Central memory CD8-positive, alpha-beta T cell (primary cell): ENCODE results near the gene SPIRE1.
"Not testable (repeated sequence)": the region's sequence is repeated elsewhere in the genome, so short reads cannot be mapped to it uniquely, and the experiment has no call there.

Experiments used
- ATAC-seq: fragments of 150-1000 bp; cut with Tn5 transposase; replicated peaks from 2 replicates; pipeline ENCODE4 v1.10.0; 2022; ENCODE audit warnings: mild to moderate bottlenecking, moderate FRiP score, moderate number of reproducible peaks; ENCODE audit not compliant: poor library complexity, severe bottlenecking; ENCODE audit errors: extremely low read depth
- DNase-seq, 2 donors: peaks; one replicate each; pipeline ENCODE4 v3.0.0; 2021; ENCODE audit warnings: low spot score in 2 of 2
- H3K27ac Mint-ChIP-seq: one replicate; pipeline ENCODE4 v1.8.0; 2022; ENCODE audit warnings: low read depth, mild to moderate bottlenecking, moderate library complexity, mixed read lengths
- H3K27me3 Mint-ChIP-seq: one replicate; pipeline ENCODE4 v1.8.0; 2022; ENCODE audit warnings: mixed read lengths
- H3K36me3 Mint-ChIP-seq: one replicate; pipeline ENCODE4 v1.8.0; 2022; ENCODE audit warnings: mild to moderate bottlenecking, moderate library complexity, mixed read lengths; ENCODE audit not compliant: insufficient read depth
- H3K4me1 Mint-ChIP-seq: one replicate; pipeline ENCODE4 v1.8.0; 2022; ENCODE audit warnings: mixed read lengths
- H3K4me3 Mint-ChIP-seq: one replicate; pipeline ENCODE4 v1.8.0; 2022; ENCODE audit warnings: mild to moderate bottlenecking, moderate library complexity, mixed read lengths
- H3K9me3 Mint-ChIP-seq: one replicate; pipeline ENCODE4 v1.8.0; 2022; ENCODE audit warnings: mixed read lengths

The SPIRE1 gene

DNA sequence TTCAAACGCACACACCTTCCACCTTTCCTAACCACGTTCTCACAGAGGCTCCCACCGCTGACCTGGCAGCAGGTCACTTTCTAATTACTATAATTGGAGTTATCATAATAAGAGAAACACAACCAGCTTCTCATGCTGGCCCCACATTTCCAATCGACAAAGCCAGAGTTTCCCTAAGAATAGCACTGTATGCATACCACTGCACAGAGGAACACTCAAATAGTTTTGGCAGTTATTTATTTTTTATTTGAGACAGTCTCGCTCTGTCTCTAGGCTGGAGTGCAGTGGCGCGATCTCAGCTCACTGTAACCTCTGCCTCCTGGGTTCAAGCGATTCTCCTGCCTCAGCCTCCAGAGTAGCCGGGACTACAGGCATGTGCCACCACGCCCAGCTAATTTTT is 176.0 kb downstream of the SPIRE1 start:
- not testable (repeated sequence) for H3K36me3 Mint-ChIP-seq, H3K27ac Mint-ChIP-seq, H3K4me3 Mint-ChIP-seq, H3K4me1 Mint-ChIP-seq, H3K9me3 Mint-ChIP-seq, H3K27me3 Mint-ChIP-seq, ATAC-seq, DNase-seq

DNA sequence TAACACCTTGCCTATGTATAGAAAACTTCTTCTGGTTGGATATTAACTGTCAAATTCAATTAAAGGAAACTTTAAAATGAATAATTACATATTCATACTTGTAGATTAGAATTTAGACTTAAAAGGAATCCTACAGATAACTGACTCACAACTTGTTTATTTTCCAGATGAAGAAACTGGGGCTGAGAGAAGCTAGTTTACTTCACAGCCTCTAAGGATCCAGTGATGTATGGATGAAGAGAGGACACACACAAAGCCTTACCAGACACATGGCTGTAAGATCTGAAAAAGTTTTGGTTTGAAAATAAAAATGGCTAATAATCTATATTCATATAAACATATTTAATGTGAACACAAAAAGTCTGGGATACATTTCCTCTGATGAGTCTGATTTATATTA is 177.9 kb downstream of the SPIRE1 start:
- Mint-ChIP-seq H3K36me3 (no peaks in the 10 kb centered on the region), H3K27me3 (no peaks in the 10 kb centered on the region), H3K4me1 (peaks cover 10% of the 10 kb centered on the region), H3K27ac (no peak overlapping the region), H3K4me3 (no peak overlapping the region), H3K9me3 (no peaks in the 10 kb centered on the region)
- ATAC-seq: no peak
- DNase-seq: no peak

DNA sequence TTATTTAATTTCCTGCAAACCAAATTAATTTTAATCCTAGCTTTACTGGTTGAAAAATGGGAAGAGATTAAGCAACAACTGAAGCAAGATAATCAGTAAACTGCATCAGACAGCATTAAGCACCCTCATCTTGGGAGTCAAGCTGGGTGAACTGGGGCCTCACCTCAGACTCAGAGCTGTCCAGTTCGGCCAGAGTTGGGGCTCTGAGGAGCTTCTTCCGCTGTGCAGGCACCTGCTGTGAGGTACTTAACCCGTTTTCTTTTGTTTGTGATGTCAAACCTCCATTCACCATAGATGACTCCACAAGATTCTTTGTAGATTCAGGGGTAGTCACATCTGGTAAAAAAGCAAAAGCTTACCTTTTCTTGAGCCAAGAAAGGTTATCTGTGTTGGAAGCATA is 178.4 kb downstream of the SPIRE1 start:
- Mint-ChIP-seq H3K27ac (no peak overlapping the region), H3K9me3 (no peaks in the 10 kb centered on the region), H3K4me1 (peaks cover 10% of the 10 kb centered on the region), H3K27me3 (no peaks in the 10 kb centered on the region), H3K36me3 (no peaks in the 10 kb centered on the region), H3K4me3 (no peak overlapping the region)
- ATAC-seq: no peak
- no peak for DNase-seq

DNA sequence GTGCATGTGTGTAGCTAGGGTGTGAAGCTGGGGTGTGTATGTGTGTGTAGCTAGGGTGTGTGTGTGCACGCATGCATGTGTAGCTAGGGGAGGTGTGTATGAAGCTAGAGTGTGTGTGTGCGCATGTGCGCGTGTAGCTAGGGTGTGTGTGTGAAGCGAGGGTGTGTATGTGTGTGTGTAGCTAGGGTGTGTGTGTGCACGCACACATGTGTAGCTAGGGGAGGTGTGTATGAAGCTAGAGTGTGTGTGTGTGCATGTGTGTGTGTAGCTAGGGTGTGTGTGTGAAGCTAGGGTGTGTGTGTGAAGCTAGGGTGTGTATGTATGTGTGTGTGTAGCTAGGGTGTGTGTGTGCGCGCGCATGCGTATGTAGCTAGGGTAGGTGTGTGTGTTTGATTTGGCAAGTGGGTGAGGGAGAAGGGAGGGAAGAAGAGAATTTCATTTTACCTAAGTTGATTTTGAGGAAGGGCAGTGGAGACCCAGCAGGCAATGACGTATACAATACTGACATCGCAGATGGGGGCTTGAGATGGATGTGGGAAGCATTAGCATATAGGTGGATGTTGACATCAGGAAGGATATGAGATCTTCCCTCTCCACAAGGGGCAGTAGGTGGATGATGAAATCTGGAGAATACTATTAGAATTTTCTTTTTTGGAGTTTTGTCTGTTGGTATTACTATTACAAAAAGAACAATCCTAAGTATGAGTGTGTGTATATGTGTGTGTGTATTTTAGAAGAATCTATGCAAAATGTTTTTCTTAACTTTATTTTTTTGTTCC is 179.4 kb downstream of the SPIRE1 start:
- DNase-seq: no peak
- Mint-ChIP-seq H3K27ac (no peak overlapping the region), H3K9me3 (no peaks in the 10 kb centered on the region), H3K4me1 (peaks cover 10% of the 10 kb centered on the region), H3K27me3 (no peaks in the 10 kb centered on the region), H3K36me3 (no peaks in the 10 kb centered on the region), H3K4me3 (no peak overlapping the region)
- no peak for ATAC-seq

DNA sequence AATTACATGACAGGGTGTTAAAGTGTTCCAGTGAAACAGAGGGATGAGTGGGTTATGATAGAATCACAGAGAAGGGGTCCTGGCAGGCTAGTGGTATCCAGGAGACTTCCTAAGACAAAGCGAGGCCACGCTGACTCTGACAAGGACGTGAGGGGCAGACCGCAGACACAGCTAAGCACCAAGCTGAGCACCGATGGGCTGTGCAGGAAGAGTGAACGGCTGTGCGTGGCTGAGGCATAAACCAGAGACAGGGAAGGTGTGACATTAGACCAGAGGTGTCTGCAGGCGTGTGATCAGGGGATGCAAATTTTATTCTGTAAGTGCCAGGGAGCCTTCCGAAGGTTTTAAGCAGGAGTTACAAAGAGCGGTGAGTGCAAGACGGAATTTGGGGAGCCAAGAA is 180.3 kb downstream of the SPIRE1 start:
- H3K4me1 Mint-ChIP-seq: peaks cover 10% of the 10 kb centered on the region
- H3K36me3 Mint-ChIP-seq: no peaks in the 10 kb centered on the region
- DNase-seq: no peak
- H3K9me3 Mint-ChIP-seq: no peaks in the 10 kb centered on the region
- H3K27ac Mint-ChIP-seq: peak overlapping the region; percentile 50
- ATAC-seq: peak; percentile 86
- no peaks in the 10 kb centered on the region for H3K27me3 Mint-ChIP-seq
- H3K4me3 Mint-ChIP-seq: no peak overlapping the region

DNA sequence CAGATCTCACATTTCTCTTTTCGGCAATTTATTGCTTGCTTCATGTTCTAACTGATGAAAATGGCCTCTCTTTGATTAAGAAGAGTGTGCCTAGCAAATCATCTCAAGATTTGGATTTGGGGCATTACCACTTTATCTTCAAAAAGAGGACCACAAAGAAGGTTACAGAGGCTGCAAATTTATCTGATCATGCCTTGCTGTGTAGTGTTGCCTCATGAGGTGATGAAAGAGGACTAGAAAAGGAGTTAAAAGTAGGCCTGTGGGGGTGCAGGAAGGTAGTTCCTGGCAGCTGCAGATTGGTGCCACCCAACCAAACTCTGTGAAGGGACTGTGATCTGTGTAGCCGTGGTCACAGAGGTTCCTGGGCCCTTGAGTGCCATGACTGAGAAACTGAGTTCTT is 181.0 kb downstream of the SPIRE1 start:
- H3K9me3 Mint-ChIP-seq: no peaks in the 10 kb centered on the region
- no peak overlapping the region for H3K4me3 Mint-ChIP-seq
- ATAC-seq: peak; percentile 47
- H3K4me1 Mint-ChIP-seq: peaks cover 10% of the 10 kb centered on the region
- H3K27me3 Mint-ChIP-seq: no peaks in the 10 kb centered on the region
- no peak for DNase-seq
- H3K36me3 Mint-ChIP-seq: no peaks in the 10 kb centered on the region
- H3K27ac Mint-ChIP-seq: no peak overlapping the region

DNA sequence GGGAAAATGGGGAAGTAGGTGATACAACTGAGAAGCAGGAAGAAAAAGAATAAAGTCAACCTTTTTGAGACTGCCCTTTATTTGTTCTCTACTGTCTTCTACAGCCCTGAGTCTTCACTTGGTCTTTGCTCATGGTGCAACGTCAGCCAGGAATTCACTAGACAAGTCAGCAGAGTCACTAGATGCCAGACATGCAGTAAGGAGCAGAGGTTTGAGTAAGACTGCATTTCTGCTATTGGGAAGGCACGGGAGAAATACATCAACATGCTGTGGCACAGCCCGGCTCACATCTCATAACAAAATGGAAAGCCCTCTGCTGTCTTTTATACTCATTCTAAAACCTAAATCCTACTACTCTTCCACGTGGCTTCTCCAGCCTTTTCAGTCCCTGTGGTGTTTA is 183.0 kb downstream of the SPIRE1 start:
- Mint-ChIP-seq H3K4me3 (no peak overlapping the region), H3K4me1 (peaks cover 10% of the 10 kb centered on the region), H3K9me3 (no peaks in the 10 kb centered on the region), H3K36me3 (no peaks in the 10 kb centered on the region), H3K27me3 (no peaks in the 10 kb centered on the region), H3K27ac (no peak overlapping the region)
- no peak for ATAC-seq
- DNase-seq: no peak

DNA sequence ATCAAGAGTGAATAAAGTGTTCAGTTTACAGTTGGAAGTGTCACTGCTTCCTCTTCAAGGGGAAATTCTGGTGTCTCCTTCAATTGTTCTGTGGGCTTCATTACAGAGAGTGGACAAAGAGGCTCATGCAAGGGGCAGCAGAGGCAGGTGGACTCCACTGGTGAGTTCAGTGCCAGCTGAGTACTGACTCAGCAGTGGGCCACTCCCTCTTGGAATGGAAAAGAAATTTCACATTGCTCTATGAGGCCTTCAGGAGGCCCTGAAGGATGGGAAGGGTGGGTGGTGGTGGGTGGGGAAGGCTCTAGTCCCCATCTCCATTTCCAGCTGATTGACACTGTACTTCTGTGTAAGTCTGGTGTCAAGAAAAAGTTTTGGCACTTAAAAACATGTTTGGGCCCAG is 183.8 kb downstream of the SPIRE1 start:
- Mint-ChIP-seq H3K4me1 (peaks cover 10% of the 10 kb centered on the region), H3K27ac (no peak overlapping the region), H3K36me3 (no peaks in the 10 kb centered on the region), H3K4me3 (no peak overlapping the region), H3K27me3 (no peaks in the 10 kb centered on the region), H3K9me3 (no peaks in the 10 kb centered on the region)
- DNase-seq (no peak), ATAC-seq (no peak)

DNA sequence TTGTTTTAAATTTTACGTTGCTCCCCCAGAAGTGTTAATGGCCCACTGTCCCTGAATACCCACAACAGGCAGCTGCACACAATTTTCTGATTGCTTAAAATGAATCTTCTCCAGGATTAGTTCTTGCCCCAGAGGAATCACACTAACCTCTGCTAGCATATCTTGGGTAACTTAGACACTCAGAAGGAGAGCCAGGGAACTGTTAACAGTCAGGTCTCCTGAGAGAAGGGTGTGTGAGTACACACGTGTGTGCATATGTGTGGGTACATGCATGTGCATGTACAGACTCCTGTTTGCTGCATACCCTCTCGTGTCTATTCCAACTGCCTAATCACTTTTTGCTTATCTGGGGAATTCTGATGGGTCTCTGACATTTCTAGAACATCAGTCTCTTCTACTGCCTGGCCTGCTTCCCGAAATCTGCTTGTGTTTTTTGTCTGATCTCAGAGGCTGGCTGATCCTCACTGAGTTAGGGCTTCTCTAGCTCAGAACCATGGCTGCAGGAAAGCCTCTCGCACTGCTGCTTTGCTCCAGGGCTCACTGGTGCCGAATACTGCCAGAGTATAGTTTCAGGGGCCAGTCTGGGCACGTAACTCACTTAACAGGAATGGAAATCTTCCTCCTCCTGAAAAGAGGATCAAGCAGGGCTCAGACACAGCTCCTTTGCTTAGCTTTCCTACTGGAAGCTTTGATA is 187.4 kb downstream of the SPIRE1 start:
- H3K4me1 Mint-ChIP-seq: no peaks in the 10 kb centered on the region
- H3K9me3 Mint-ChIP-seq: no peaks in the 10 kb centered on the region
- ATAC-seq: no peak
- H3K4me3 Mint-ChIP-seq: no peak overlapping the region
- H3K27ac Mint-ChIP-seq: no peak overlapping the region
- H3K27me3 Mint-ChIP-seq: no peaks in the 10 kb centered on the region
- DNase-seq: no peak
- no peaks in the 10 kb centered on the region for H3K36me3 Mint-ChIP-seq

DNA sequence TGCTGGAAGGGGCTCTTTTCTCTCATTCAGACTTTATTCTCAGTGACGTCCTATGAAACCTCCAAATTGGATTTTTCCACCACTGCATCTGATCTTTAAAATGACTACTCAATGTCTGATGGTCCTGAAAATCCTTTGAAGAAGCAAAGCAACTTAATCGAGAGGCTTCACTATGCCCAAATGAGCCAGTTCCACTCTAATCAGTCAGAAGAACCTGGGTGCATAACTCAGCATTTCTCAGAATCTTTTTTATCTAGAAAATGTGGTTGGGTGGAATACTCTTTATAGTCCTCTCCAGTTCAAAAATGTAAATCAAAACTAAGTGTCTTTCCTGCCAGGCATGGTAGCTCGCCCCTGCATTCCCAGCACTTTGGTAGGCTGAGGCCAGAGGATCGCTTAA is 189.5 kb downstream of the SPIRE1 start:
- no peaks in the 10 kb centered on the region for H3K36me3 Mint-ChIP-seq
- no peak overlapping the region for H3K27ac Mint-ChIP-seq
- H3K9me3 Mint-ChIP-seq: no peaks in the 10 kb centered on the region
- H3K4me1 Mint-ChIP-seq: no peaks in the 10 kb centered on the region
- ATAC-seq (no peak), DNase-seq (no peak)
- H3K27me3 Mint-ChIP-seq: no peaks in the 10 kb centered on the region
- H3K4me3 Mint-ChIP-seq: no peak overlapping the region

DNA sequence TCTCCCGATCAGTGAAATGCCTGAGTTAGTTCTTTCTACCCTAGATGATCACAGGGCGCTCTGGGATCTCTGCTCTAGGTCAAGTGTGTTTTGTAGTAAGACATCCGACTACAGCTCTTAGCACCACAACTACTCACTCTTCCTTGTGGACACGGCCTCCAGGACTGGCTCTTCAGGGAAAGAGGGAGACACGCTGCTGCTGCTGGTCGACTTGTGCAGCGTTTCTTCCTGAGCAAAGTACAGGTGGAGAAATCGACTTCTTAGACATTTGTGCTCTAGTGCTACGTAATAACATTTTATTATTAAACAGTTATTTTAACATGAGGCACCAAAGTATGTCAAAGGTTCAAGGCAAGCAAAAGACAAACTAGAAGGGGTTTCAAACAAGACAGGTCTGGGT is 193.2 kb downstream of the SPIRE1 start:
- ATAC-seq (no peak), DNase-seq (no peak)
- Mint-ChIP-seq H3K4me3 (no peak overlapping the region), H3K36me3 (no peaks in the 10 kb centered on the region), H3K9me3 (no peaks in the 10 kb centered on the region), H3K4me1 (no peaks in the 10 kb centered on the region), H3K27ac (no peak overlapping the region), H3K27me3 (no peaks in the 10 kb centered on the region)

DNA sequence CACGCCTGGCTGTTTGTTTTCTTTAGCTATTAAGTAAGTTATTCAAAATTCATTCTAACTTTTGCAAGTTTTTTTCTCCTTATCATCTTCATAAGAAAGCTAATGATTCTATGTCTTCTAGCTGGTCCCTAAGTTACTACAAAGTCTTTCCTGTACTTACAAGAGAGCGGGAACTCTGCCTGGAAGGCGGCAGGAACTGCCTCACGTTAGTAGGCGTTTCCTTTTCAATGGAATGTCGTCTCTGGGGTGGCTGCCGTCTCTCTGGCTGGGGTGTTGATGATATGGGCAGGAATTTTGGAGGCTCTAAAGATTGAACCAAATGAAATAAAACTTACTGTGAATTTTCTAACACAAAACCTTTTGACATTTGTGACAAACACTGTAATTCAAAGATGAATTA is 194.7 kb downstream of the SPIRE1 start:
- Mint-ChIP-seq H3K27ac (no peak overlapping the region), H3K27me3 (no peaks in the 10 kb centered on the region), H3K4me1 (no peaks in the 10 kb centered on the region), H3K4me3 (no peak overlapping the region), H3K36me3 (no peaks in the 10 kb centered on the region), H3K9me3 (no peaks in the 10 kb centered on the region)
- DNase-seq: no peak
- ATAC-seq: no peak

DNA sequence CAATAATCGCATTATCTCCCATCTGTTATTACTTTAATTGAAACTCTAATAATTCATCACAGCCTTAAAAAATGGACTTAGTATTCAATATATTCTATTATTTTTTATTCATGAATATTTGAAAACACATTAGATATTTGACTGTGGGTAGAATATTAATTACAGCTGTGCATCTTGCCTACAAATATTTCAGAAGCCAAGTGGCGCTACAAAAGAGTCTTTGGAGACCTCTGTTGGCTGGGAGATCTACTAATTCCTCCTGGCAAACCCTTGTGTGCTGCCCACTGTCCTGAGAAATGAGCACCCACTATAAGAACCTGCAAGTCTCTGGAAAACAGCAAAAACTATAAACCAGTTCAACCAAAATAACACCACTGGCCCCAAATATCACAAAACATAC is 195.7 kb downstream of the SPIRE1 start:
- no peak overlapping the region for H3K4me3 Mint-ChIP-seq
- H3K36me3 Mint-ChIP-seq: no peaks in the 10 kb centered on the region
- no peaks in the 10 kb centered on the region for H3K9me3 Mint-ChIP-seq
- DNase-seq (no peak), ATAC-seq (no peak)
- no peak overlapping the region for H3K27ac Mint-ChIP-seq
- no peaks in the 10 kb centered on the region for H3K4me1 Mint-ChIP-seq
- H3K27me3 Mint-ChIP-seq: no peaks in the 10 kb centered on the region
